Fibroblast of skin of scalp (primary cell): Measurements from ENCODE around the gene PCCA. TPM values are rescaled to one million over a fixed set of nuclear protein-coding genes. Genes with fewer than 3 reads are reported as not detected.
"Not testable (repeated sequence)": the region's sequence is repeated elsewhere in the genome, so short reads cannot be mapped to it uniquely, and the experiment has no call there.

Experiments
- DNase-seq: peaks from one replicate; pipeline ENCODE4 v3.0.0-alpha.2; 2013
- polyA plus RNA-seq, 2 experiments: library from polyadenylated mRNA; unstranded; fragments of 120-200 nt; gene quantifications; one replicate each; pipeline ENCODE4 v1.2.1, GENCODE V29; 2013; ENCODE audit not compliant: insufficient read length in 2 of 2

The PCCA gene, protein sequence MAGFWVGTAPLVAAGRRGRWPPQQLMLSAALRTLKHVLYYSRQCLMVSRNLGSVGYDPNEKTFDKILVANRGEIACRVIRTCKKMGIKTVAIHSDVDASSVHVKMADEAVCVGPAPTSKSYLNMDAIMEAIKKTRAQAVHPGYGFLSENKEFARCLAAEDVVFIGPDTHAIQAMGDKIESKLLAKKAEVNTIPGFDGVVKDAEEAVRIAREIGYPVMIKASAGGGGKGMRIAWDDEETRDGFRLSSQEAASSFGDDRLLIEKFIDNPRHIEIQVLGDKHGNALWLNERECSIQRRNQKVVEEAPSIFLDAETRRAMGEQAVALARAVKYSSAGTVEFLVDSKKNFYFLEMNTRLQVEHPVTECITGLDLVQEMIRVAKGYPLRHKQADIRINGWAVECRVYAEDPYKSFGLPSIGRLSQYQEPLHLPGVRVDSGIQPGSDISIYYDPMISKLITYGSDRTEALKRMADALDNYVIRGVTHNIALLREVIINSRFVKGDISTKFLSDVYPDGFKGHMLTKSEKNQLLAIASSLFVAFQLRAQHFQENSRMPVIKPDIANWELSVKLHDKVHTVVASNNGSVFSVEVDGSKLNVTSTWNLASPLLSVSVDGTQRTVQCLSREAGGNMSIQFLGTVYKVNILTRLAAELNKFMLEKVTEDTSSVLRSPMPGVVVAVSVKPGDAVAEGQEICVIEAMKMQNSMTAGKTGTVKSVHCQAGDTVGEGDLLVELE
- polyA plus RNA-seq (2013, experiment 1 of 2; ENCODE audit: insufficient read length): 12.2 TPM
- 14.7 TPM for polyA plus RNA-seq (2013, experiment 2 of 2; ENCODE audit: insufficient read length)

DNA sequence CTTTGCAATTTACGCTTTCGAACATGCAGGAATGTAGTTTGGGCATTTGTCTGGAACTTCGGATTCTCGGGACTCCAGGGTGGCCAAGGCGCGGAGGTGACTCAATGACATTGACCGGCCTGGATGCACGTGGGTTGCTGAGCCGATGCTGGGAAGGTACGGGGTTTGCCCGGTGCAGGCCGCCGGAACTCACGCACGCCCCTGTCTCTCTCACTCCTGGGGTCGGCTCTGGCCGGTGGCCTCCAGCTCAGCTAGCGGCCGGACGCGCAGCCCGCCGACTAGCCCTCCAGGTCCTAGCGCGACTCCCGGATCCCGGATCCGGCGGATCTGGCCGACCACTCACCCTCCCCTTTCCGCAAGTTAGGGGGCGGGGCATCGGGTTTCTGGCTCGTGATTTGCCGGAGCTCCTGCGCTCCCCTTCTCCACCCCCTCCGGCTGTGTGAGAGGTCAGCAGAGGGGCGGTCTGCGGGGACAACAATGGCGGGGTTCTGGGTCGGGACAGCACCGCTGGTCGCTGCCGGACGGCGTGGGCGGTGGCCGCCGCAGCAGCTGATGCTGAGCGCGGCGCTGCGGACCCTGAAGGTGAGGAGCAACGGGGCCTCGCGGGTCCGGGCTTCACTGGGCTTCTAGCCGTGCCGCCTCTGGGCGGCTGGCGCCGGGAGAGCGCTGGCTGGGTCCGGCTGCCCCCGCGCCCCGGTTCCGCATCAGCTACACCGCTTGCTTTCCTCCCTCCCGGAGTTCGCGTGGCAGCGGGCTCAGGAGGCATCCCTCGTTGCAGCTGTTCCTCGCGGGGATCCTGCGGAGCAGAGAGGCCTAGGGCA is at the start of gene PCCA:
Gene PCCA, plus strand, starts transcription at position 450 of the 821 bp plus-strand sequence. Its CDS starts 28 bp downstream, at position 478.
- DNase-seq: peak; percentile 92

DNA sequence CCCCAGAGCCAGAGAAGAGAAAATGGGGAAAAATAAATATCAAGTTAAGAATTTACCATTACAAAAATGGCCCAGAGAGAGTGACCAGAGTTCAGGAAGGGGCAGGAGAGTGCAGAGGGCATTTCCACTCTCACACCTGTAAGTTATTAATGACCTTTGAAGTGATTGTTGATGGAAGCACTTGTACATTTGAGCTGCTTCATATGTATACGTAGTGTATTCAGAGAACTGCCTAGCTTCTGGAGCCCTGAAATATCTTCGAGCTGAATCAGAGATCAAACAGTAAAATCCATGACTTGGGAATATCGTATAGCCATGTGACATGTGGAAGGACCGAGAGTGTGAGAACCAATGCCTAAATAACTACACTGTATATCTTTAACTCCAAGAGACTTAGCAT is 49.2 kb upstream of the PCCA start:
- peak; percentile 25 for DNase-seq

DNA sequence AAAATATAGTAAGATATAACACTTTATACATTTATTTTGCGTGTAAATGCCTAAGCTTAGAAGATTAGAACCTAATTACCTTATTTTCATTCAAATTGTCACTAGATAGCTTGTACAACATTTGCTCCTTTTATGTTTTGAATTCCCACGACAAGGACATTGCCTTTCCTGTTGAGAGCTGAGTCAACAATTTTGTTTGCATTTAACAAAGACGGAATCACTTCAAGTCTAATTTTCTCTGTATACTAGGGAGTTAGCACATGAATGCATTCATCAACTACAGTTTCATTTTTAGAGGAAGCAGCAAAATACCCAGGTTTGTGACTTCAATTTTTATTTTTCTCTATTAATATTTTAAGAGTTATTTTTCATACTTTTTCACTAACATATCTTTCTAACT is 48.7 kb upstream of the PCCA start:
- DNase-seq: no peak

DNA sequence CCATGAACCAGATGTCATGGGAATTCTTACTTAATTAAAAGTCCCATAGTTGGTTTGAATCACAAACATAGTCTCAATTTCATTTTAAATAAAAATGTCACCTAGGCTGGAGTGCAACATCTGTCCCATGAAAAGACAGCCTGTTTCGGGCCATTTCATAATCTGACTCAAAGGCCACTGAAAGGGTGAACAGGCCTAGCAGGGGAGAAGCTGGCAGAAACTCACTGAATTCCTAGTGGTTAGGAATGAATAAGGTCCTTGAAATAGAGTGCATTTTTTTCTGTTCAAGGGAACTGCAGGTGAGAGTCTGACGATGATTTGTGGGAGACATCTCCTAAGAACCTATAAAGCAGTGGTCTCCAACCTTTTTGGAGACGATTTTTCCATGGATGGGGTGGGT is 44.0 kb upstream of the PCCA start:
- no peak for DNase-seq

DNA sequence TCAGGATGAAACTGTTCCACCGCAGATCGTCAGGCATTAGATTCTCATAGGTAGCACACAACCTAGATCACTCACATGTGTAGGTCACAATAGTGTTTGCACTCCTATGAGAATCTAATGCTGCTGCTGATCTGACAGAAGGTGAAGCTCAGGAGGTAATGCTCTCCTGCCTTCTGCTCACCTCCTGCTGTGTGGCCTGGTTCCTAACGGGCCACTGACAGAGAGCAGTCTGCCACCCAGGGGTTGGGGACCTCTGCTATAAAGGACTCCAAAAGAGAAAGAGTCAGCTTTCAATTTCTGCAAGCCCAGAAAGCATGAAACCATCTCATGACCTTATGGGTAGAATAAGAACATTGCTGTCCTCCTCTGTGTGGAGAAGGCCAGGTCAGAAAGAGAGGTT is 43.5 kb upstream of the PCCA start:
- no peak for DNase-seq

DNA sequence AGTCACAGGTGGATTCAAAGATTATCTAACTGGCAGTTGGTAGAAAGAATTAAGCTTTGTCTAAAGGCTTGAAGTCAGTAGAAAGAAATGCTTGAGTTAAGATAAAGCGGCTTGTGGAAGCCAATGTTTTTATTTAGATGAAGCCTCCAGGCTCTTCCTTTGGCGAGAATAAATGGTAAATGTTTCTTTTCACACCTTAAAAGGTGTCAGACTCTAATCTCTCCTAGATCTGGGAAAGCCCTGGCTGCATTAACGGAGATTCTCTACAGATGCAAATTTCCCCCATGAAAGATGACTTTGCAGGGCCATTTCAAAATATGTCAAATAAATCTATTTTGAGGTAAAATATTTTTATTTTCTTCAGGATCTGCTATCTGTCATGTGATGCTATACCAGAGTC is 37.8 kb upstream of the PCCA start:
- DNase-seq: no peak

DNA sequence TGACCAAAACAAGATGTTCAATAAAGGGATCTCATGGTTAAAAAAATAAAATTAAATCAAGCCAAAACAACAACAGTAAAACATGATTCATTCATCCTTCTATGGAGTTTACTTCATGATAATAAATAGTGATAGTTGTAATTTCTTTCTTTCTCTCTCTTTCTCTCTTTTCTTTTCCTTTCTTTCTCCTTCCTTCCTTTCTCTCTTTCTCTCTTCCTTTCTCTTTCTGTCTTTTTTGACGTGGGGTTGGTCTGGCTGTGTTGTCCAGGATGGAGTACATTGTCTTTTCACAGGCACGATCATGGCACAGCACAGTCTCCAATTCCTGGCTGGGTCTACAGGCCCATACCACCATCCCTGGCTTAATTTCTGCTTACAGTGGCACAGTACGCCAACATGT is 29.1 kb upstream of the PCCA start:
- DNase-seq: no peak

DNA sequence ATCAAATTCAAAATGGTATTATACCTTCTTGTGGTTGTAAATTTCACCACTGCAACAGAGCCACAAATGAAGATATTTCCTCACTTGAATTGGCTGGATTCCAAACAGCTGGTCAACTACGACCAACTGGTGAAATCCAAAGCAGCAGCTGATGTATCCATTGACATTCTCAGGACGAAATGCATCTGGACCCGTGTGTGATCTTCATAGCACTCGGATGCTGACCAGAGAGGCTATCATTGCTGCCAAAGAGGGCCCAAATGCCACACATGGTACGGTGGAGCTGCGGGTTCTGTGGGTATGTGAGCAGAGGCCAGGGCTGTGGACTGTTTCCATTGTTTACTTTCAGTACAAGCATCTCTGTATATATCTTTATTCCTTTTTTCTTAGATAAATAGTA is 25.6 kb upstream of the PCCA start:
- peak; percentile 7 for DNase-seq

DNA sequence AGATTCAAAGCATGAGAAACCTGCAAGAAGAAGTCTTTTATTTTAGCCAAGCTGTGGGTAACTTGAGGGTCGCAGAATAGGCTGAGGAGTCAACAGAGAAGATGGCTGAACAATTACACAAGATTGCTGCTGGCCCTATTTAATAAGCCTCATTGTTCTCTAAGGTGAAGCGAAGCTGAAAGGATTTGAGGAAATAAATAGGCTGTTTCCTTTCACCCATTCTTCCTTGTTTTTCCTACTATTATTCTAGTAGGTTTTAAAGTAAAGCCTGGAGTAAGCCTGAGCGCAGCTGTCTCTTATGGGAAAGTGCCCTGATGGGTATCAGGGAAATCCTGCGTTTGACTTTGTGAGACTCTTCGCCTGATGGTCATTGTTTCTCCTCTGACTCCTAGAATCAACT is 25.0 kb upstream of the PCCA start:
- DNase-seq: no peak

DNA sequence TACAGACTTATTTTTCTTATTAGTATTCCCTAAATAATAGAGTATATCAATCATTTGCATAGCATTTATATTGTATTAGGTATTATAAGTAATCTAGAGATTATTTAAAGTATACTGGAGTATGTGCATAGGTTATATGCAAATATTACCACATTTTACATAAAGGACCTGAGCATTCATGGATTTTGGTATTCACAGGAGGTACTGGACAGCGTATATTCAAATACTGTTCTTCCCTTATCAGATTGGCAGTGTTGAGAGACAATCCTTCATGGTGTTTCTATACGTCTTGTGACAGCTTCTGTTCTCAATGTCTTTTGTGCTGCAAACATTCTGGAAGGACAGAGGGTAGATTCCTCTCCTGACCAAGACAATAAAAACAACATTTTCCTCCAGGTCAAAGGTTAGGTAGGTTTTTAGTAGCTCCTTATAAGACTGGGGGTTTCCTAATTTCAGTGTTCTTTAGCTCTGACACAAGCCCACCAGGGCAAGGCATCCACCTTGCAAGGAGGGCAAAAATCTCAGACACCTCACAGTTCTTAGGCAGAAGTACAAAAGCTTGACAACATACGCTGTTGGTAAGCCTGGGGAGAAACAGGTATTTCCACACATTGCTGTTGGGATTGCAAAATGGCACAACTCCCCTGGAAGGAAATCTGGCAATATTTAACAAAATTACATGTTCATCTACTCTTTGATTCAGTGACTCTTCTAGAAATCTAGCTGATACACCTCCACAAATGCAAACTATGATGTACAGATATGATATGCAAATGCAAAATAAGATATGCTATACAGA is 20.6 kb upstream of the PCCA start:
- DNase-seq: no peak

DNA sequence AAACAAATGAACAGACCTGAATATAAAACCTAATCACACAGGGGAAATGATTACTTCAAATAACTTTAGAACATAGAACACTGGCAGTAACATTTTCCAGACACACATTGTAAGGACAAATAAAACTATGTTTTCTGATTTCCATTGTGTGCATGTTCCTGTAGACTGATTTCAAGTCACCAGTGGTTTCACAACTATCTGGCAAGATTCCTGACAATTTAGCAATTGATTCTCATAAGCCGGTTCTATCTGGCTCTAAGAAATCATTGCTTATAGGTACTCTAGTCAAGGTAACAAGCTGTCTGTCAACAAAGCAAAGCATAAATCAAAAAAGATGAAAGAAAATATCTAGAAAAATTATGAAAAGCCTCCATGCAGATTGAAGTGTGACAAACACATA is 19.6 kb upstream of the PCCA start:
- DNase-seq: no peak

DNA sequence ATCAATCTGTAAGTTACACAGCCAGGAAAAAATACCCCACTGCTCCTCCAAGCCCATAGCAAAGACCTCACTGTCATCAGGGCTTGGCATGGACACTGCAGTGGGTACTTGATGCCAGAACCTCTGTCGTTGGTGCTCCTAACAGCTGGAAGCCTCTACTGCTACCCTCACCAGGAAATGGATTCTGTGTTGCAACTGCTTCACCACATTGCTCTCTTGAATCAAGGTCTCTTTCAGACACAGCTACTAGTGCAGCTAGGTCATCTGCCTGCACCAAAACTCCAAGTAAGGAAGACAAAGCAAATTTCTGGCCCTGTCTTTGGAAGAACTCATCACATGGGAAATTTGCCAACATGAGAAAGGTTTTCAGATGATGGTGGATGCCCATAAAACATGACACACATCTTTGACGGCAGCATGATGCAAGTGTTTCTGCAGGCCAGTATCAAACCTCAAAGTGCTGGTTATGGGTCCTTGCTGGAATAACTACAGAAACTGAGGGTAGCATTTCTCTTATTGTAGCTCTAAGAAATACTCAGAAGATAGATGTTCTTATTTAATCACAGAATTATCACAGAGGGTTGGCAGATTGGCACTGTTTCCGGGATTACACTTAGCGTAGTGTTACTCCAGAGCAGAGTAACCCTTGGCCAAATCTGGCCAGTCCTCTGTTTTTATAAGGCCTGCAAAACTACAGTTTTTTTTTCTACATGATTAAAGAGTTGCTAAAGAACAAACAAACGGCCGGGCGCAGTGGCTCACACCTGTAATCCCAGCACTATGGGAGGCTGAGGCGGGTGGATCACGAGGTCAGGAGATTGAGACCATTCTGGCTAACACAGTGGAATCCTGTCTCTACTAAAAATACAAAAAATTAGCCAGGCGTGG is 12.9 kb upstream of the PCCA start:
- DNase-seq: no peak

DNA sequence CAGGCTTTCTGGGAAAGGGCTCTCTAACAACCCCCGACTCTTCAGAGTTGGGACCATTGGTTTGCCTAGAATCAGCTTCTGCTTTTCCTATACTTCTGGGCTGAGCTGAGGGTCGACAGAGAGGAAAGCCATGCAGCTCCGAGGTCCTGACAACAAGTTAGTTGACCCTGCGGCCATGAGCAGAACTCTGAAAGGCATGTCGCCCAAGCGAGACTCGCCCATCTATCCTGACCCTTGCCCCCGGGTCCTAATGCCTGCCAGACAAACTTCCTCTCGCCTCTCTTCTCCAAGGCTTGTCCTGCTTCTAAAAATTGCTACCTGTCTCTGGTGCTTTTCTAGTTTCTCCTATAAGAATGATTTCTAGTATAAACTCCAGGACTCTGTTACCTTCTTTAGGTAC is 9.9 kb upstream of the PCCA start:
- DNase-seq: not testable (repeated sequence)

DNA sequence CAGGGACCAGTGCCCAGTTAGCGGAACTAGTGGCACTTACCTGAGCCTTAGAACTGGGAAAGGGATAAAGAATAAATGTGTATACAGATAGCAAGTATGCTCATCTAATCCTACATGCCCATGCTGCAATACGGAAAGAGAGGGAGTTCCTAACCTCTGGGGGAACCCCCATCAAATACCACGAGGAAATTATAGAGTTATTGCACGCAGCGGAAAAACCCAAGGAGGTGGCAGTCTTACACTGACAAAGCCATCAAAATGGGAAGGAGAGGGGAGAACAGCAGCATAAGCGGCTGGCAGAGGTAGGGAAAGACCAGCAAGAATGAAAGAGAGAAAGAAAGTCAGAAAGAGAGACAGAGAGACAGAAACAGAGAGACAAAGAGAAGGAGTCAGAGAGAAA is 5.5 kb upstream of the PCCA start:
- DNase-seq: not testable (repeated sequence)

DNA sequence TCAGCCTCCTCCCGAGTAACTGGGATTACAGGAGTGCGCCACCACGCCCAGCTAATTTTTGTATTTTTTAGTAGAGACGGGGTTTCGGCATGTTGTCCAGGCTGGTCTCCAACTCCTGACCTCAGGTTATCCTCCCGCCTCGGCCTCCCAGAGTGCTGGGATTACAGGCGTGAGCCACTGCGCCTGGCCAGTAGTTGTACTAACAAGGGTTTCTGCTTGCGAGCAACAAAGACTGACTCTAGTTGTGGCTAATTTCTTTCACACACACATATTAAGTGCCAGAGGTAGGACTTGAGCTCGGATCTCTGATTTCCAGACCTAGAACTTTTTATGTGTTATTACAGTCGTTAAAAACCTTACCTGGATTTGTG is 635 bp upstream of the PCCA start:
- DNase-seq: no peak

DNA sequence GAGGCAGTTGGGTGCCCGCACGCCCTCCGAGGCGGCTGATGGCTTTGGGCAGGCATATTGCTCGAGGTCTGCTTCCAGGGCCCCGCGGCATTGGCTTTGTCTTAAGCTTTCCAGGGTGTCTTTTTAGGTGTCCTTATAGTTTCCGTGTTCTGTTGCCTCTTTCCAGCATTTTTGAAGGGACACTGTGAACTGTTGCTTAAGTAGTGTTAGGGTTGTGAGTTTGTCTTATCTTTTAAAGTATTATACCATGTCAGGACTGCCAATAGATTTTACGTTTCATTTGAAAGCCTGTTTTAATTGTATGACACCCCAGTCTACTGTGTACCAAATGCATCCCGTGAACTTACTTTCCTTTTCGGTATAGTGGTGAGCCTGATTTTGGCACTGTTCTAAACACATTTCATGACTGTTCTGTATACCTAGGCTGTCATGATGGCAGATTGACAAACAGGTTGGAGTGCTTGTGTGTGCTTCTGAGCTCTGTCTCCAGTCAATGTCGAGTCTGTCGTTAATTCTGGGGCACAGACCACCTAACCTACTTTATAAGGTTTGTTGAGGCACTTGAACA is 656 bp downstream of the PCCA start:
- DNase-seq: no peak

DNA sequence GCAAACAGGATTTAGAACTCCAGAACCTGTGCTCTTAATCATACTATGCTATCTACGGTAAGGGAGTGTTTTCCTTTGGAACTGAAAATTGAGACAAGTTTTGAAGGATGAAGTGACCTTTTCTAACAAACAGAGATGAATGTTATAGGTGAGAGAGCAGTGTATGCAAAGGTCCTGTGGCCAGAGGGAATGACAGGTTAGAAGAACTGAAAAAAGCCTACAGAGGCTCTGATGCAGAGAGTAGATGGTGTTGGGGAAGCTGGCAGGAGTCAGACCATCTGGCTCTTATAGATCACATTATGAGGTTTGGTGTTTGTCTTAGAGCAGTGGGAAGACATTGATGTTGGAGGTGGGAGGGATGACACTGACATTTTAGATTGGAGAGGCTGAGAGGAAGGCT is 2.0 kb downstream of the PCCA start:
- DNase-seq: no peak

DNA sequence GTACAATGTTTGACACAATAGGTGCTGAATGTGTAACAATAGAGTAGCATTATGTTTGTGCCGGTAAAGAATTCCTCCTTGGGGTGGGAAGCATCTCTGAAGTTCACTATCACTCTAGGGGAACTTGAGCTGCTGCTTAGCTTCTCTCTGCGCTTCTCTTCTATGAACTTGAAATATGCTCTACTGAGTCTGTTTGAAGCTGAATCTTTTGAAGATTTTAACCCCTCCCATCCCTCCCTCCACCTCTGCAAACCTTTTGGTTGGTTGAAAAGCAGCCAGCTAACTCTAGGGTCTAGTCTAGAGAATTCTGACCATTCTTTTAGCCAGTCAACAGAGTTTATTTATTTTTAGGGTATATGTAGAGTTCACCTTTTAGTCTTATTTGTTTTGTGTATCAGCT is 2.5 kb downstream of the PCCA start:
- no peak for DNase-seq

DNA sequence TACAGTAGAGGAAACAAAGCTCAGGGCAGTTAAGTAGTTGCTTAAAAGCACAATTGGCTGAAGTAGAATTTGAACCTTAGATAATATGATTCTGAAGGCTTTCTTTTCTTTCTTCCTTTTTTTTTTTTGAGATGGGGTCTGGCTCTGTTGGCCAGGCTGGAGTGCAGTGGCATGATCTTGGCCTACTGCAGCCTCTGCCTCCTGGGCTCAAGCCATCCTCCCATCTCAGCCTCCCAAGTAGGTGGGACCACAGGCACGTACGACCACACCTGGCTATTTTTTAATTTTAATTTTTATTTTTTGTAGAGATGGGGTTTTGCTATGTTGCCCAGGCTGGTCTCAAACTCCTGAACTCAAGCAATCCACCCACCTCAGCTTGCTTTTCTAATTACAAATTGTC is 3.4 kb downstream of the PCCA start:
- not testable (repeated sequence) for DNase-seq

DNA sequence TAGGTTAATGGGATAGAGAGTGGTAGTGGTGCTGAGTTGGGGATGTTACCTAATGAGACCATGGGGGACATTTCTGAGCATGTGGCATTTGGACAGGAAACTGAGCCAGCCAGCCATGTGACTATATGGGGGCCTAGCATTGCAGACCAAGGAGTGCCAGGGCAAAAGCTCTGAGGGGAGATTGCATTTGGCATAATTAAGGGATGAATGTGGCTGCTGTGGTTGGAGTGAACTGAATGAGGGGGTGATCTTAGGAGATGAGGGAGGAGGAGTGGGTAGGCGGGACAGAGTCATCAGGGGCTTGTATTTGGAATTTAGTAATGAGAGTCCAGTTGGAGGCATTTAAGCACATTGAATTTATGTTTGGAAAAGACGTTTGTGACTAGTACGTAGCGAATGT is 6.6 kb downstream of the PCCA start:
- no peak for DNase-seq

DNA sequence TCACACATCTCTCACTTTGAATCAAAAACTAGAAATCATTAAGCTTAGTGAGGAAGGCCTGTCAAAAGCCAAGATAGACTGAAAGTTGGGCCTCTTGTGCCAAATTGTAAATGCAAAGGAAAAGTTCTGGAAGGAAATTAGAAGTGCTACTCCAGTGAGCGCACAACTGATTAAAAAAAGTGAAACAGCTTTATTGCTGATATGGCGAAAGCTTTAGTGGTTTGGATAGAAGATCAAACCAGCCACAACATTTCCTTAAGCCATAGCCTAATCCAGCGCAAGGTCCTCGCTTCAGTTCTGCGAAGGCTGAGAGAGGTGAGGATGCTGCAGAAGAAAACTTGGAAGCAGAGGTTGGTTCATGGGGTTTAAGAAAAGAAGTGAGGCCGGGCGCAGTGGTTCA is 7.6 kb downstream of the PCCA start:
- DNase-seq: no peak
